Measurements from ENCODE around the gene HSDL1.

GRCh38 chr16:84088695-84089395 lies 56.1 kb downstream of the HSDL1 start:
- TF ChIP-seq CTCF (IDR thresholded peaks at IDR 0.05) (no peak), POLR2A (IDR thresholded peaks at IDR 0.05) (no peak), POLR2AphosphoS5 (IDR thresholded peaks at IDR 0.05) (no peak)
